Epidermal melanocyte (primary cell): ENCODE data around the gene CYTH4.
"Not testable (repeated sequence)": the region's sequence is repeated elsewhere in the genome, so short reads cannot be mapped to it uniquely, and the experiment has no call there.

Experiments
- DNase-seq: peaks from one replicate; pipeline ENCODE4 v3.0.0; 2011; ENCODE audit warnings: low spot score; ENCODE audit not compliant: insufficient read length

CYTH4 gene

GRCh38 chr22:37328538-37329237 is 46.4 kb downstream of the CYTH4 start:
- not testable (repeated sequence) for DNase-seq

DNA sequence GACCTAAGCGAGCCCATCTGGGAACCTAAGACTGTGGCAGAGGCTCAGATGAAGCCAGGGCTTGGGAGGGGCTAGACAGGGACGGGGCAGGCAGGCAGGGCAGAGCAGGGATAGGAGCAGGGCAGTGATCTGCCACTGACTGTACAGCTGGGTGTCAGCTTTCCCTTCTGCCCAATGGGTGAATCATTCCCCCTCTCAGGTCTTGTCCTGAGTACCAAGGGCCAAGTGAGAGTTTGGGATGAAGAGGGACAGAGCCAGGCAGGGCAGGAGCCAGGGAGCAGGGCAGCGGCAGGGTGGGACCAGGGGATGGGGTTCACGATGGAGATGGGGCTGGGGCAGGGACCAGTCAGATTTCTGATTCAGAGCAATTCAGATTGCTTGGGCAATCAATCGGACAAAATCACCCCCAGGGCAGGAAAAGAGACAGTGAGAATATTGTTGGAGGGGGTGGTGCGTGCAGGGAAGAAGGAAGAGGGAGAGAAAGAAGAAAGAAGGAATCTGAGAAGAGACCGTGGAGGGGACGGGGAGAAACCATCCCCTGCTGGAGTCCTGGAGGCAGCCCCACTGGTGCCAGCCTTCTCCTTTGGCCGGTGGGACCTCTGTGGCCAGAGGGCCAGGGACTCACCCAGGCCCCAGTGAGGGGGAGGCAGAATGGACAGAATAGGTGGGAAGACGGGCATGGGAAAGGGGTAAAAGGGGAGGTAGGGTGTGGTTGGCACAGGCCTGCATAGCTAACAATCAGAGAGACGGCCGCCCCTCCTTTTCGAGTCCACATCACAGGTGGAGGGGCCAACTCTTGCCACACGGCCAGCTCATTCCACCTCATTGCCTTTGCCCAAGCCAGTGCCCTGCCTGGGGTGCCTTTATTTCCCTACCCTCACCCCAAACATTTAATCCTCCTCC is 47.2 kb downstream of the CYTH4 start:
- DNase-seq: no peak

GRCh38 chr22:37330200-37331033 is 48.1 kb downstream of the CYTH4 start:
- DNase-seq: no peak

DNA sequence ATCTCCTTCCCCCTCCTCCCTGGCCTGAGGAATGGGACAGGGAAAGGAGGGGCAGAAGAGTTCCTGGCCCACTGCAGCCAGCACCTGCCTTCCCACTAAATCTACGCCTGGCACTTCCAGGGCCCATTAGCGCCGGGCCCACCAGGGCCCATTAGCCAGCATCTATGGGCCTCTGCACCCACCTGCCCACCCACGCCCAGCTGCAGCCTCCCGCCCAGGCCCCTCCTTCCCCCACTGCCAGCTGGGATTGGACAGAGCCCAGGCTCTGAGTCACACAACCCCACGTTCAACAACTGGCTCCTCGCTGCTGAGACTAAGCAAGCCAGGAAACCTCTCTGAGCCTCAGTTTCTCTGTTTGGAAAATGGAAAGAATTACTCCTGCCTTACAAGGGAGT is 48.7 kb downstream of the CYTH4 start:
- no peak for DNase-seq

DNA sequence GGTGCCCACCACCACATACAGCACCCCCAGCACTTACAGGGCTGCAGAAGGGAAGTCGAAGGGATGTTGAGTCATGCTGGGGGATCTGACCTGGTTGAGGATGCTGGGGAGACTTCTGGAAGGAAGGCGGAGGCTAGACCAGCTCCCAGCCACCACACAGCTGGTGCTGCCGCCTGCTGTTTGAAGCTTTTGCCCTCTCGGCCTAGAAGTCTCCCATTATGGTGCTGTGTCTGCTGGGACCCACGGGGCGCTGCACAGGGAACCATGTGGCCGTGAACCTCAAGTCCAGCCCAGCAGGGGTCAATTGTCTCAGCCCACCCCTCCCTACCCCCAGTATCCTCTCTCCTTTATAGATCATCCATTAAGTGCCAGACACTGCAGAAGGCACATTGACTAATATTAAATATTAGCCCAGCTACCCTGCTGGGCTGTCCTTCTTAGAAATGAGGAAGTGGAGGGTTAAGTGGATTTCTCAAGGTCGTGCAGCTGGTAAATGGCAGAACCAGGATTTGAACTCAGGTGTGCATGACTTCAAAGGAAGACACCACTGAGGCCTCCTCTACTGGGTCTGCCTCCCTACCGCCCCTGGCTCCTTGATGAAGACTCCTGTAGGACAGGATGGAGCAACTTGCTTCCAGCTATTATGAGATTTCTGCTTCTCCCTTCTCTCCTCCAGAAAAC is 49.7 kb downstream of the CYTH4 start:
- no peak for DNase-seq

DNA sequence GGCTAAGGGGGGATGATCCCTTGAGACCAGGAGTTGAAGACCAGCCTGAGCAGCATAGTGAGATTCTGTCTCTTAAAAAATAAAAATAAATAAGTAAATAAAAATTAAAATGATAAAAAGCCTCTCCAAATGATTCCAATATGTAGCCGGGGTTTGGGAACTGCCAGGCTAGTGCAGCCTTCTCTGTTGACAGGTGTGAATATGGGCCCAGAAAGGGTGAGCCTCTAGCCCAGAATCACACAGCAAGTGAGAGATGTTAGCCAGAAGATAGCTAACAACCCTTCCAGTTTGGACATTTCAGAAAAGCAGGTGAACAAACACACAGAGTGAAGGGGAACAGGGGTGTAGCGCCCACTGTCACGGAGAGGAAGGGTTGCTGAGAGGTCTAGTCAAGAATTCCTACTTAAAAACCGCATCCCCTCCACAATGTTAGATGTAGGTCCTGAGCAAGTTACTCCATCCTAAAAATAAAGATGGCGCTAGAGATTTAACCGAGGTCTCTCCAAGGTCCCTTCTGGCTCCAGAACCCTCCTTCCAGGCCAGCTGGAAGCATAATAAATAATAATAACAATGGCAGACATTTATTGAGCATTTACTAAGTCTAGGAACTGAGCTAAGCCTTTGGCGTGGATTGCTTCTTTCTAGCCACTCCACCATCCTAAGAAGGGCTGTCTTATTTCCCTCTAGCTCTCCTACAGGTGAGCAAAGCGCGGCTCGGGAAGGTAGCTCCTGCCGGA is 51.6 kb downstream of the CYTH4 start:
- no peak for DNase-seq

GRCh38 chr22:37334461-37334858 is 52.2 kb downstream of the CYTH4 start:
- no peak for DNase-seq

DNA sequence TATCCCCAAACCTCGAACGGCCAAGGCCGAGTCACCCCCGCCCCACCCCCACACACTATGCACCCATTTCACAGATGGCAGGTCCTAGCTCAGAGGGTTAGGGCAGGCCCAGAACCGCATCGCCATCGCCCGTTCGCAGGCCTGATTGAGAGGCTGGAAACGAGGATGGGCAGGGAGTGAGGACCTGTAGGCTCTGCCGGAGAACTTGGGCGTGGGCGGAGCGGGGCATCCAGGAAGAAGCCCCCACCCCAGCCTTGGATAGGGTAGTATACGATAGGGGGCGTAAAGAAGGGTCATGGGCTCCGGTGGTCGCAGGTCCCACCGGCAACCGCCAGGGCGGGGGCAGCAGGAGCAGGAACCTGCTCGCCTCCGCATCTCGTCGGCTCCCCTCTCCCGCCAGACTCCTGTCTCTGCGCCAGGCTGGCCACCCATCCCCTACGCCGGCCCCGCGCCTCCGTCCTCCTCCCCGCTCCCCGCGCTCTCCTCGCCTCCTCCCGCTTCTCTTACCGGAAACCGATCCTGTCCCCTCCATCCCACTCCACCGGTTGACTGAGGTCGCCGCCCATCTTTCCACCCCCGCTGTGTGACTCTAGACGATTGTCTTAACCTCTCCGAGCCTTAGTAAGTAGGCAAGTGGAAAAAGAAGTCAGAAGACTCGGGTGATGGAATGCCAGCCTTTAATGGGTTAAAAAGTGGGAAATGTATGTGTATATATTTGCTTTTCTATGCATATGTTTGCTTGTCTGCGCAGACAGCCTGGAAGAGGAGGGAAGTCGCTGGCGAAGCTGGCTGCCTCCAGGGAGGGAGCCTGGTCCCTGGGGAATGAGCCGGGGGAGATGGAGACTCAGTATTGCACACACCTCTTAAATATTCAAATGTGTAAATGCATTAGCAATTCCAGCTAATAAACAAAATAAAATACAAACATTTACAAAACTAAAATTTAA is 52.8 kb downstream of the CYTH4 start:
- no peak for DNase-seq

DNA sequence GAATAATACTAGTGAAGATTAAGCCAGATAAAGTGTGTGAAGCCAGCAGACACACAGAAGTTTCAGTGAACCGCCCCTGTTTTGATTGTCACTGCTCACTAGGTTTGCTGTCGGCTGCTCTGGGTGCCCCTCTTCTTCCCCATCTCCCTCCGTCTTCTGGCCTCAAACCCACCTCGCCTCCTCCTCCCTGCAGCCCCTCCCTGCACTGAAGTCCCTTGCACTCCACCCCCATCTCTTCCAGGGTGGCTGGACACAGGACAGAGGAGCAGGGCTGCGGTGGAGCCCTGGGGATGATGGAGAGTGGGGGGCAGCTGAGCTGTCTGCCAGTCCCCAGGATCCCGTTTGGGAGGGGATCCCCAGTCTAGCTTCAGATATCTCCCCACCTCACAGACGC is 53.5 kb downstream of the CYTH4 start:
- DNase-seq: no peak

GRCh38 chr22:37336579-37336978 is 54.3 kb downstream of the CYTH4 start:
- DNase-seq: no peak

DNA sequence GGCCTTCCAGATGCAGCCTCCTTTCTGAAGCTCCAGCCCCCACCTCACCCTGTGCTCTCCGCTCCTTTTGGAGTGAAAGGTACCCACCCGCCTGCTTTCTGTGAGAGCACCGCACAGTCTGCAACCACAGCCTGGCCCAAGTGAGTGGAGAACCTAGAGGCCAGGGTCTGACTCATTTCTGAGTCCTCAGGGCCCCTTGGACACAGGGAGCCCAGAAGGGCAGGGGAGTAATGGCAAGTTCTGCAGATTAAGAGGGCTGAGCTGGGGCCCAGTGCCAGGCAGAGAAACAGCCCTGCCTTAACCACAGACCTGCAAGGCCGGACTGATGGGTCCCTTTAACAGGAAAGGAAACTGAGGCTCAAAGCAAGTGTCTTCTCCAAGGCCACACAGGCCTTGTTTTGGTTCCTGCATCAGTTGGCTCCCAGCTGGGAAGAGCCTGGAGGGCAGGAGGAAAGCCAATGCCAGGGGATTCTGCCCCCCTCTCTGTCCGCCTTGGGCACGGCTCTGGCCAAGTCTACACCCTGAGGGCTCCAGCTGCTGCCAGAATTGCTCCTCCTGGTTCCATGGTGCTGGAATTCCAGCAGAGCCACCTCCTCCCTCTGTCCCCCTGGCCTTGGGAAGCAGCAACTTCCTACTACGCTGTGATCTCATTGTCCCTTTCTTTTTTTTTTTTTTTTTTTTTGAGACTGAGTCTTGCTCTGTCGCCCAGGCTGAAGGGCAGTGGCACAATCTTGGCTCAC is 55.1 kb downstream of the CYTH4 start:
- DNase-seq: no peak

GRCh38 chr22:37338539-37339246 is 56.4 kb downstream of the CYTH4 start:
- DNase-seq: no peak

DNA sequence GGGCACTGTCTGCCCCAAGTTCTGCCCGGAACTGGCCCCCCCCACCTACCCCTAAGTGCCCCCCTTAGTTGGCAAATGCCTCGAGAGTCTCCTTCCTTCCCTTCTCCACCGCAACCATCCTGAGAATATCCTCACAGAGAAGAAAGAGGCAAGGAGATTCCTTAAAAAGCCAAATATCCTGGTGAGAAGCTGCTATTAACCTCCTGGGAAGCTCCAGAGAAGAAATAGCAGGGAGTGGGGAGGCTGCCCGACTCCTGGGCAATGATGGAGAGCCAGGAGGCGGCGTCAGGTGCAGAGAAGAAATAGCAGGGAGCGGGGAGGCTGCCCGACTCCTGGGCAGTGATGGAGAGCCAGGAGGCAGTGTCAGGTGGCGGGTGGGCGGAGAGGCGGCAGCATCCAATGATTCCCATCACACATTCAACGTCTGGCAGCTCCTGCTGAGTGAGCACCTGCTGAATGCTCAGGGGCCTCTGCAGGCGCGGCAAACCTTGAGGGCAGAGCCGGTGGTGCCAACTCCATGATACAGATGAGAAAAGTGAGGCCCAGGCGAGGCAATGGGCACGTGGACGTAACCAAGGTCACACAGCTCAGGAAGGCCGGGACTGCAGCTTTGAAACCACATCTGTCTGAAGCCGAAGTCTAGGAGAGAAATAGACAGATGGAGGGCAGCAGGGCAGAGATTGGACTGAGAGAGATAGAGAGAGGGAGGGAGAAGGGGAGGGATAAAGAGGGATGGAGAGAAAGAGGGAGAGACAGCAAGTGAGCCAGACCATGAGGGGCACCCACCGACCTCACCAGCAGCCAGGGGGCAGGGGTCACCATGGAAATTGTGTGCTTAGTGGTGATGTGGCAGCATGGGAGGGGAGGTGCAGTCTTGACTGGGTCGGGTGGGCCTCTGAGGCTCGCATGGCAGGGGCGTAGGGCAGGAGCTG is 58.3 kb downstream of the CYTH4 start:
- no peak for DNase-seq

GRCh38 chr22:37342065-37342464 is 59.8 kb downstream of the CYTH4 start:
- DNase-seq: no peak

DNA sequence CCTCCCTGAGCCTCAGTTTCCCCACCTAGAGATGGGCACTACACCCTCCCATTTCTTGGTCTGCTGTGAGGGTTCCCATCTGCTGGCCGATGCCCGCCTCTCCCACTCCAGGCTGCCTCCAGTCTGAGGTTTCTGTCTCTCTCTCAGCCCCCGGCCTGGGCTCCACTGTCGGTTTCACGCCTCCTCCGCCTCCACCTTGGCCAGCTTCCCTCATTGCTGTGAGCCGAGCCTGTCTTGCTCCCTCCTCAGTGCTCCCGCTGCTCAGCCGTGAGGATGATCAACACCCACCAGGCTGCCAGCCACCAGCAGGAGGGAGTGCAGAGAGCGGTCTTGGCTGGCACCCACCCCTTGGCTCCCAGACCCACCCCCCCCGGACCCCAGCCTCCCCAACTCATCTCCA is 61.0 kb downstream of the CYTH4 start:
- no peak for DNase-seq

GRCh38 chr22:37343863-37344734 is 61.8 kb downstream of the CYTH4 start:
- no peak for DNase-seq
